HG02973 (cell line): Measurements from ENCODE around the gene SRD5A2.
"Not testable (repeated sequence)": the region's sequence is repeated elsewhere in the genome, so short reads cannot be mapped to it uniquely, and the experiment has no call there.

Experiments
- ATAC-seq: cut with Tn5 transposase; IDR thresholded peaks from one replicate; pipeline ENCODE4 v1.9.1; 2021; ENCODE audit warnings: moderate library complexity; ENCODE audit not compliant: unreplicated experiment

The SRD5A2 gene

GRCh38 chr2:31534636-31535035 is 46.1 kb downstream of the SRD5A2 start:
- no peak for ATAC-seq

GRCh38 chr2:31533036-31533435 is 47.7 kb downstream of the SRD5A2 start:
- no peak for ATAC-seq

GRCh38 chr2:31531101-31531500 is 49.6 kb downstream of the SRD5A2 start:
- no peak for ATAC-seq

GRCh38 chr2:31529256-31529655 is 51.5 kb downstream of the SRD5A2 start:
- ATAC-seq: no peak

GRCh38 chr2:31528823-31529222 is 51.9 kb downstream of the SRD5A2 start:
- no peak for ATAC-seq

- ATAC-seq: no peak
Observed at GRCh38 chr2:31526946-31527732, 53.6 kb downstream of the SRD5A2 start.

GRCh38 chr2:31525876-31526275 is 54.9 kb downstream of the SRD5A2 start:
- ATAC-seq: no peak

- ATAC-seq: no peak
Observed at GRCh38 chr2:31524592-31524991, 56.1 kb downstream of the SRD5A2 start.

- peak; percentile 59 for ATAC-seq
Observed at GRCh38 chr2:31523871-31524492, 56.8 kb downstream of the SRD5A2 start.

- no peak for ATAC-seq
Observed at GRCh38 chr2:31522786-31523185, 58.0 kb downstream of the SRD5A2 start.

- ATAC-seq: no peak
Observed at GRCh38 chr2:31517442-31518203, 63.1 kb downstream of the SRD5A2 start.

- no peak for ATAC-seq
Observed at GRCh38 chr2:31515586-31515985, 65.2 kb downstream of the SRD5A2 start.

- no peak for ATAC-seq
Observed at GRCh38 chr2:31513553-31513952, 67.2 kb downstream of the SRD5A2 start.

- no peak for ATAC-seq
Observed at GRCh38 chr2:31511376-31511775, 69.4 kb downstream of the SRD5A2 start.

- no peak for ATAC-seq
Observed at GRCh38 chr2:31505111-31505510, 75.6 kb downstream of the SRD5A2 start.

GRCh38 chr2:31504311-31504710 is 76.4 kb downstream of the SRD5A2 start:
- ATAC-seq: no peak

GRCh38 chr2:31496451-31496874 is 84.3 kb downstream of the SRD5A2 start:
- ATAC-seq: not testable (repeated sequence)

GRCh38 chr2:31489339-31489738 is 91.4 kb downstream of the SRD5A2 start:
- not testable (repeated sequence) for ATAC-seq

- no peak for ATAC-seq
Observed at GRCh38 chr2:31483246-31483645, 97.5 kb downstream of the SRD5A2 start.

GRCh38 chr2:31476511-31477180 is 104.1 kb downstream of the SRD5A2 start:
- no peak for ATAC-seq

- no peak for ATAC-seq
Observed at GRCh38 chr2:31475692-31476091, 105.0 kb downstream of the SRD5A2 start.
